ENCODE results near the gene EVL.
"Not testable (repeated sequence)": the region's sequence is repeated elsewhere in the genome, so short reads cannot be mapped to it uniquely, and the experiment has no call there.

EVL gene

DNA sequence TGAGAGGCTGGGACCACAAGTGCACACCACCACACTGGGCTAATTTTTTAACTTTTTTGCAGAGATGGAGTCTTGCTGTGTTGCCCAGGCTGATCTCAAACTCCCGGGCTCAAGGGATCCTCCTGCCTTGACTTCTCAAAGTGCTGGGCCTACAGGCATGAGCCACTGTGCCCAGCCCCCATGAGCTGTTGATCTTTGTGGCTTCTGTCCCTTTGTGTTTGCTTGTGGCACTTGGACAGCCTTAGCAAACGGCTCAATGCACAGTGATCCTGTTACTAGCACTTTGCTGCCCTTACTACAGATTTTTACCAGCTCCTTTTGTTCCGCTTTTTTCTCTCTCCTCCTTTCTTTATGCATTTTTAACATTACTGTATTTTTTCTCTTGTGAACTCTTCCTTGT is 25.3 kb upstream of the EVL start:
- no peak for DNase-seq

DNA sequence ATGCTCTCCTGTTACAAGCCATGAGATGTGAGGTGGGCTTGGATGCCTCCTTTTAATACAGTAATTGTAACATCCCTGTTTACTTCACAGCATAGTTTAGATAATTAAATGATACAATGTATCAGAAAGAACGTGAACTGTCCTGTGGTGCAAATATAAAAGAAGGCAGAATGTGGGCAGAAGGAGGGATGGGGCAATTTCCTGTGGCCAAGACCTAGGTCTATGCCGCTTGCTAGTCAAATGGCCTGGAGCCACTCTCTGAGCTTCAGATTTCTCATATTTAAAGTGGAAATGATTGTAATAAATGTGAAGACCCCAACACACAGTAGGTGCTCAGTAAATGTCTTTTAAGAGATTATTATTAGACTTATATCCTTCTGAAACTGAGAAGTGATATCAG is 24.0 kb upstream of the EVL start:
- DNase-seq = no peak

DNA sequence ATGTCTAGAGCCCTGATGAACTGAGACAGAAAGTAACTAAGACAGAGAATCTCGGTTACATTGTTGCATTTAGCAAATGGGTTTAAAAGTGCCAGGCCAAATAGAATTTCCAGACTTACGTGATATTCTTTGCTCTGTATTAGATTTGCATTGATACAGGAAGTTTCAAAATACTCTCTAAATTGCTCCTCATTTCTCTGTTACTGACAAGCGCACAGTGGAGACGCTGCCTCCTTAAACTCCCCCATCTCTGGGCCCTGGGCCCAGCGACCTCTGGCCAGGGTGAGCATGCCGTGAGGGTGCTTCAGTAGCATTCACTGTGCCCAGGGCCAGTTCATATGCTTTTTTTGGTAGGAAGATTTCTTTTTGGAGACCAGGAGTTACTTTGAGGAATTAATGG is 22.9 kb upstream of the EVL start:
- no peak for DNase-seq

DNA sequence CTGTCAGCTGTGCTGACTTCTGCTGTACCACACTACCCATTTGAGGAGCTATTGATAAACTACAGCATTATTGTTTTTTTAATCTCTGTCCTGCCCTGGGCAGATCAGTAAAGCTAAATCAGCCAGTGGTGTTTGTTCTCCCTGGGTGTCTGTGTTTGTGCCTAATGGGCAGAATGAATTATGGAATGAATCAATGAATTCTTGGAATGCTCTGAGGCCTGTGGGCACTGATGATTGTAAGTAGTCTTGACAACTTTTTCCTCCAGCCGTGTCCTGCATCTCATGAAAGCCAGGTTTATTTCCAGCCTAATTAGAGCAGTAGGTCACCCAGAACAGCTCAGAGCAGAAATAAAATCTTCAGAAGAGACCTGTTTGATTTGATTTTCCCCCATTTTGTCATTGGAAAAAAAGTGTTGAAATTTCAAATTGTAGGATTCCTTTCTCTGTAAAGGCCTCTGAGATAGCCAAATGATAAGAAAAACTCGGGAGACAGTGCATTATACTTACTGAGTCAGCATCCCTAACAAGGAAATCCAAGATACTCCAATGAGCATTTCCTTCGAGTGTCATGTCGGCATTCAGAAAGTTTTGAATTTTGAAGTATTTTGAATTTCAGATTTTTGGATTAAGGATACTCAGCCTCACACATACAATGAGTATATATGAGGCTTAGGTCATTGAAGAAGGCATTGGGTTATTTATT is 19.4 kb upstream of the EVL start:
- DNase-seq = no peak

DNA sequence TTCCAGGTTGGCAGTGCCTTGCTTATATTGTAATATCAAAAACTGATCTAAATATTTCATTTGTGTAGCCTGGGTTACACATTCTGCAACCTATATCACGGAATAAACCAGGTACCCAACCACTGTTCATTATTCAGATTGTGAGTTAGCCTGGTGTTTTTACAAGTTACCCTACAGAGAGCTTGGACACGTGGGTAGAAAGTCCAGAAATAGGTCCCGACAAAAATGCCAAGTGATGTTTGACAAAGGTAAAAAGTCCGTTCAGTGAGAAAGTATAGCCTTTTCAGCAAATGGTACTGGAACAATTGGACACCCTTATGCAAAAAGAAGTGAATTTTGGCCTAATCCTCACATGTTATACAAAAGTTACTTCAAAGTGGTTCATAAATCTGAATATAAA is 17.6 kb upstream of the EVL start:
- no peak for DNase-seq

DNA sequence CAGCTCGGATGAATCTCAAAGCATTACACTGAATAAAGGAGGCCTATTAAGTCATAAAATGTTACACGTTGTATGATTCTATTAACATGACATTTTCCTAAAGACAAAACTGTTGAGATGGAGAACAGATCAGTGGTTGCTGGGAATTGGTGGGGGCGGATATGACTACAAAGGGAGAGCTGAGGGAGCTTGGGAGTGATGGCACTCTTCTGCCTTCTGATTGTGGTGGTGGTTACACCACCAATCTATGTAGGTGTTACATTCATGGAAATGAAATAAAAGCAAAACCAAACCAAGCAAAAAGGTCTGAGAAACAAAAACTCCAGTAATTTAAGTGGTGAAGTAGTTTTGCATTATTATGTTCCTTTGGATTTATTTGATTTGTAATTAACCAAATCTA is 16.4 kb upstream of the EVL start:
- no peak for DNase-seq

DNA sequence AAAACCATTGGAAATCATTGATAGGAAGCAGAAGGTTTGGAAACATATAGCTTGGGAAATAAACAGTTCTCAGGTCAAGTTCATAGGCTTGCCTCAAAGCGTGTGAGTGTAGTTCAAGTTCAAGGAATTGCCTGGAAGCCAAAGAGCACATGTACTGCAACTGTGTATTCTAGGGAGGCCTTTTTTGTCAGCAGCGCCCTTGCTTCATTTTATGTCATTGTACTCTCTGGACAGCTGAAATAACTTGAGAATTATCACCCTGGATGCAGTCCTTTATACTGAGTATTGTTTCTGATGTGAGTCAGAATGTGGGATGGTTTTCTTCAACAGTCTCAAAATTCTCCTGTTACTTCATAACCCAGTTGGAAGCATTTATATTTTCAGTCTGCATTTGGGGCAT is 16.0 kb upstream of the EVL start:
- no peak for DNase-seq

DNA sequence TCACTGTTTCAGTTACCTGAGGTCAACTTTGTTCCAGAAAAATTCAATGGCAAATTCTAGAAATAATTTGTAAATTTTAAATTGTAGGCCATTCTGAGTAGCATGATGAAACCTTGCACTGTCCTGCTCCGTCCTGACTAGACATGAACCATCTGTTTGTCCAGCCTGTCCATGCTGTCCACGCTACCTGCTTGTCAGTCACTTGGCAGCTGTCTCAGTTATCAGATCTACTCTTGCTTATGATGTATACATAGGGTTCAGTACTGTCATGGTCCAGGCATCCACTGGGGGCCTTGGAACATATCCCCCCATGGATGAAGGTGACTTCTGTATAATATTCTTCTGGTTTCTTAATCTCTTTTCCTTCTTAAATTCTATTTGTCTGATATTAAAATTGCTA is 14.1 kb upstream of the EVL start:
- DNase-seq = no peak

DNA sequence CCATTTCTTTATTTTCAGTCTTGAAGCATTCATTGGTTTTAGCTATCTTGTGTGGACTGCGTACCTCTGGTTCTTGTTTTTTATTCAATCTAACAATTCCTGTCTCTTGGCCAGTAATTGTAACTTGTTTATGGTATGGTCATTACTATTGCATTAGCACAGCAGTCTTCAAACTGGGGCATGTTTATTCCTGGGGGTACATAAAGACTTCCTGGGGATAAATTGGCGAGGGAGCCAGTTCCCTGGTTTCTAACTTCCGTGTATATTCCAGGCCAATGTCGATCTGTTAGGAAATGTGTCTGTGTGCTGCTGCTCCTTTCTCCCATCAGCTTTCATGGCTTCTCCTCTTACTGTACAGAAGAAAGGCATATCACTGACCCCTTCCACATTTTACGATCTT is 13.7 kb upstream of the EVL start:
- DNase-seq = no peak

DNA sequence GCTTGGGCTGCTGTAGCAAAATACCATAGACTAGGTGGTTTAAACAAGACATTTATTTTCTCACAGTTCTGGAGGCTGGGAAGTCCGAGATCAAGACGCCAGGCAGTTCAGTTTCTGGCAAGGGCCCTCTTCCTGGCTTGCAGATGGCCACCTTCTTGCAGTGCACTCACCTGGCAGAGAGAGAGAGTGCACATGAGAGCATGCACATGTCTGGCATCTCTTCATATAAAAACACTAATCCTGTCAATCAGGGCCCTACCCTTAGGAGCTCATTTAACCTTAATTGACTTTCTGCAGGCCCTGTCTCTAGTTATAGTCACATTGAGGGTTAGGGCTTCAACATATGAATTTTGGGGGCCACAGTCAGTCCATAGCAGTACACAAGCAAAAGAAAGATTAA is 12.4 kb upstream of the EVL start:
- no peak for DNase-seq

DNA sequence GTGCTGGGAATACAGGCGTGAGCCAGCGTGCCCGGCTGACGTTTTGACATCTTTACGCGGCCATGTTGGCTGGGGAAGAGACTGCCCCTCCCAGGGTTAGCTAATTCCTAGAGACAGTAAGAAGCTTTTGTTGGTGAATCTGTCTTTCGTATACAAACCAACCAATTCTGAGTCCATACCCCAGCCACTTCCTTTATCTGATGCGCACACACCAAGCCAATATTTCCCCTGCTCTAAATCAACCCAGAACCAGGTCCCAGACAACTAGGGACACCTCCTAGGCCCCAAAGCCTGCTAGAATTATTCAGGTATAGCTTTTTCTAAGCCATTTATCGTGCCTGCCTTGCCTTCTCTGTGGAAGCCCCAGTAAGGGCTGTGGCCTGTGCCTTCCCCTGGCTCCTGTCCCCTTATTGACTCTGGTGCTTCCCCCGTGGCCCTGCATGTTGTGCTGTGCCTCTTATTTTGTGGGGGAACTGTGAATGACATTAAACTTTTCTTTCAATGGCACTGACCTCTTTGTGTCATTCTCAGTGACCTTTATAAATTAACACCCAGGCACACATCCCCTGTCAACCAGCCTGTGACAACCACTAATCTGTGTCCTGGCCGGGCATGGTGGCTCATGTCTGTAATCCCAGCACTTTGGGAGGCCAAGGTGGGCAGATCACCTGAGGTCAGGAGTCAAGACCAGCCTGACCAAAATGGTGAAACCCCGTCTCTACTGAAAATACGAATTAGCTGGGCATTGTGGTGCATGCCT is 10.7 kb upstream of the EVL start:
- DNase-seq = no peak

DNA sequence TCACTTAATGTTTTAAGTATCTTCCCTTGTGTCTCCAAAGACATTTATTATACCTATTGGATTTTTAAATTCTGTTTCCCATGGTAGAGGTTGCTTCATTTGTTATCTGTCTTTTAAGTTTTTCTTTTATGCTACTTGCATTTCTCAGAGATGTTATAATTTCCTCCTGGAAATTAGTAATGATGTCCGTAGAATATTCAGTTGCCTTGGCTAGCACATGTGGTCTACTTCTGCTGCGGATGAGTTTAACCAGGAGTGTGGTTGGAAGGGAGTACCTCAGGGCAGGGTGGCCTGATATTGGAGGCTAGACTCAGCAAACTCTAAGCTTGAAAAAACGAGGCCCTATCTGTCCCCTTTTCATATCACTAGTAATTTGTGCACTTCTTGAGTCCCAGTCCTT is 8.8 kb upstream of the EVL start:
- DNase-seq = no peak

DNA sequence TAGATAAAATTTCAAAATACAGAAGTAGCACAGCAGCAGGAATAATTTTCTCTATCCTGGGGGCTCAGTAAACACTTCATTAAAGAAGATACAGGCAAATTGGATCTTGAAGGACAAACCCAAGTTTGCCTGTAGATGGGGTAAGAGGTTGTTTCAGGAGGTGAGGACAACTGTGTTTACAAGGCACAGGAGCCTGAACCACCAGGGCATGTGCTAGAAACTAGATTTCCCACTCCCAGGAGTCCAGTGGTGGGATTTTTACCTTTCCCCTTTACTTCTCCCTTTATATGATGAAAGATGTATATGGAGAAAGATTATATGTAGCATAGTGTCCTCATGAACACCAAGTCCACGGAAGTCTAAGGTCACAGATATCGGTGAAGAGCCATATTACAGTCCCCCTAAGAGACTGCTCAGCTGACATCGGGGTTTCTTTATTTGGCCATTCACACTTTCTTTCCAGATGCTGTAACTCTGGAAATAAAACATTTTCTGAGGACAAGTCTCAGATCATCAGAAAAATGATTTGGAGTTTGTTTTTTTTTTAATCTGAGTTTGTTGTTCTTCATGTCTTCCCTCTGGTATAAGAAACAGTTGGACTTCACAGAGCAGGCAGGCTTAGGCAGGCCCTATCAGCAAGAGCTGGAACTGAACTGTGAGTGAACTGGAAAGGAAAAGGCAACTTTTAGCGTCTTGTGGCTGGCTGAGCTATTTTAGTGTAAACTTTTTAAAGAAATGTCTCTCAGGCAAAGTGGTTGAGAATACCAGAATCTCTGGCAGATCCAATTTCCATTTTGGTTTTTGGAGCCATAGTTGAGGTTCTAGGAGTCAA is 8.0 kb upstream of the EVL start:
- no peak for DNase-seq

DNA sequence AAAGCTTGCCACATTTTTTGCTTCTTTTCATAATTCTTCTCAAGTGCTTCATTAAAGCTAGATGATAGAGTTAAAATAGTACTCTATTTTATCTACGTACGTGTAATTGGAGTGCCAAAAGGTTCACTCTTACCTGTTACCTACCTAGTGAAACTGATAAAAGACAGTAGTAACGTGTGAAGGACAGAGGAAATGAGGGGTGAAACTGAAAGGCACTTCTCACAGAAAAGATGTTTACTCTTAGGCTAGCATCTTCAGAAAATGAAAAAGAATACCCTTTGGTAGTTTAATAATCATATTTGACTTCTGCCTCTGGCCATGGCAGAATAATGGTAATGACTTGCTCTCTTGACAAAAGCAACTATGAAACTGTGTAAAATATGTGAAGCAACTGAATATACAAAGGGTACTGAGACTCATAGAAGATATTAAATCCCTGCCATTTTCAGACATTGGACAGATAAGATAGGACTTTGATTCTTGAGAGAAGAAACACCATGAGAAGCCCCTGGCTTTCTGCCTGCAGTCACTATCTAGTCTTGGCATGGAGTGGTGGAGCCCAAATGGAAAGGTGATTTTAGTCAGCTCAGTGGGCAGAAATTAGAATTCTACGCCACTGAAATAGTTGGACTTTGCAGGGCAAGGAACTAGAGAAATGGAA is 6.3 kb upstream of the EVL start:
- no peak for DNase-seq

DNA sequence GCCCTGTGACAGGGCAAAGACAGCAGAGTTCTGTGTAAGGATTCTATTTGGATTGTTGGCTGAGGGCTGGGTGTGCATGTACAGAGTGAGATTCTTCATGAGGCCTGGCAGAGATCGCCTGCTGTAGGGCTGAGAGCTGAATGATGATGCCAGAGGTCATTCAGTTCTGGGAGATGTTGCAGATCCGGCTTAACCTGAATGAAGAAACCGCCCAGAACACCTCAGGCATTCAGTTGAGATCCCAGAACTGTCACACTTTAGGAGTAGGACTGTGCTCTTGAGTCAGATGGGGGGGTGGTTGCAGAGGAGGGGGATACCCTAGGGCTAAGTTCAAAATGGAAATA is 5.8 kb upstream of the EVL start:
- DNase-seq = no peak

DNA sequence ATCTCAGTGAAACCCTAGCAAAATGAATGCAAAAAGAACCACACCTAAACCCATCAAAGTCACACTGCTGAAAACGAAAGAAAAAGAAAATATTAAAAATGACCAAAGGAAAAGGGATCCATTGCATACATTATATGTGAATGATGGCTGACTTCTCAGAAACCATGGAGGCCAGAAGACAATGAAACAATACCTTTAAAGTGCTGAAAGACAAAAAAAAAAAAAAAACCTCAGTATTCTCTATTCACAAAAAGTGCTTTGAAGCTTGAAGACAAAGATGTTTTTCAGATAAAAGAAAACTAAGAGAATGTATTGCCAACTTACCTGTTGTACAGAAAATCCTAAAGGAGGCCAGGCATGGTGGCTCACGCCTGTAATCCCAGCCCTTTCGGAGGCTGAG is 4.5 kb upstream of the EVL start:
- no peak for DNase-seq

DNA sequence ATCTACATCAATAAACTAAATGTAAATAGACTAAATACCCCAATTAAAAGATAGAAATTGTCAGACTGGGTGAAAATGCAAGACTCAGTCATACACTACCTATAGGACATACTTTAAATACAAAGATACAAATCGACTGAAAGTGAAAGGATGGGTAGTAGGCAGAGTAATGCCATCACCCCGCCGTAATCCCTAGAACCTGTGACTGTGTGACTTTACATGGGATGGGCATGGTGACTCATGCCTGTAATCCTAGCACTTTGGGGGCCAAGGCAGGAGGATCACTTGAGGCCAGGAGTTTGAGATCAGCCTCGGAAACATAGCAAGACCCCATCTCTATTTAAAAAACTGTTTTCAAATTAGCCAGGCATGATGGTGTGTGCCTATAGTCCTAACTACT is 2.6 kb upstream of the EVL start:
- DNase-seq = no peak

DNA sequence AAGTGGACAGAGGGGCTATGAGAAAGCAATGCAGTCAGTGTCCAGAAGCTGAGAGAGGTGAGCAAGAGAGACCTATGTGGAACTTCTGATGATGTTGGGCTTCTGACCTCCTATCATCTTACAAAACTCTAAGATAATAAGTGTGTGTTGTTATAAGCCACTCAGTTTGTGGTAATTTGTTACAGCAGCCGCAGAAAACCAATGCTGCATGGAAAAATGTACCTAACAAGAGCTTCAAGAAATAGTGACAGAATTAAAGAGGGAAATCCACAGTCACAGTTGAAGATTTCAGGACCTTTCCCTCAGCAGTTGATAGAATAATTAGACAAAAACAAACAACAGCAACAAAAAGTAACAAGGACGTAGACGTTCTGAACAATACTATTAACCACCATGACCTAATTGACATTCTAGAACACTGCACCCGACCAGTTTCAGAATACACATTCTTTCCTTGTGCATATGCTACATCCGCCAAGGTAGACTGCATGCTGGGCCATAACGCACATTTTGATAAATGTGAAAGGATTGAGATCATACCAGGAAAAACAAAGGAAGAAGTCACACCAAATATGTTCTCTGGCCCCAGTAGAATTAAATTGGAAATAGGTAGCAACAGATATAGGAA is 1.8 kb upstream of the EVL start:
- no peak for DNase-seq

DNA sequence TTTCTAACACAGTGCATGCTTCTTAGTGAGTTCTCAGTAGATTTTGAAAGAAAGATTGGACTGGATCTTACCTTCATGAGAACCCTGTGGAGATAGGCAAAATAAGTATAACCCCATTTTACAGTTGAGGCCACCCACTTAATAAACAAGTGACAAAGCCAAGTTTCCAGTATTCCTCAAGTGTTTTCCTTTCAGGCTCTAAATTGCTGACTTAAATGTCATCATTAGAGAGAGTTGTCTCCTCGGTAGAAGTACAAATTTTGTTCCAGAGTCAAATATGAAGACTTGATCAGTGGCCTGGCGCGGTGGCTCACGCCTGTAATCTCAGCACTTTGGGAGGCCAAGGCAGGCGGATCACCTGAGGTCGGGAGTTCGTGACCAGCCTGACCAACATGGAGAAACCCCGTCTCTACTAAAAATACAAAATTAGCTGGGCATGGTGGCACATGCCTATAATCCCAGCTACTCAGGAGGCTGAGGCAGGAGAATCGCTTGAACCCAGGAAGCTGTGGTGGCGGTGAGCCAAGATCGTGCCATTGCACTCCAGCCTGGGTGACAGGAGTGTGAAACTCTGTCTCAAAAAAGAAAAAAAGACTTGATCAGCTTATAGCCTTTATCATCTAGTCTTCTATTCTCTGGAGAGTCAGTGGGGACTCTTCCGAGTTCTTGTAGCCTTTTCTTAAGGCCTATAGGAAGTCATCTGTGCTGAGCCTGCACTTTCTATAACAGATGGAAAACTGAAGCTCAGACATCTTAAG is 708 bp upstream of the EVL start:
- DNase-seq = not testable (repeated sequence)

DNA sequence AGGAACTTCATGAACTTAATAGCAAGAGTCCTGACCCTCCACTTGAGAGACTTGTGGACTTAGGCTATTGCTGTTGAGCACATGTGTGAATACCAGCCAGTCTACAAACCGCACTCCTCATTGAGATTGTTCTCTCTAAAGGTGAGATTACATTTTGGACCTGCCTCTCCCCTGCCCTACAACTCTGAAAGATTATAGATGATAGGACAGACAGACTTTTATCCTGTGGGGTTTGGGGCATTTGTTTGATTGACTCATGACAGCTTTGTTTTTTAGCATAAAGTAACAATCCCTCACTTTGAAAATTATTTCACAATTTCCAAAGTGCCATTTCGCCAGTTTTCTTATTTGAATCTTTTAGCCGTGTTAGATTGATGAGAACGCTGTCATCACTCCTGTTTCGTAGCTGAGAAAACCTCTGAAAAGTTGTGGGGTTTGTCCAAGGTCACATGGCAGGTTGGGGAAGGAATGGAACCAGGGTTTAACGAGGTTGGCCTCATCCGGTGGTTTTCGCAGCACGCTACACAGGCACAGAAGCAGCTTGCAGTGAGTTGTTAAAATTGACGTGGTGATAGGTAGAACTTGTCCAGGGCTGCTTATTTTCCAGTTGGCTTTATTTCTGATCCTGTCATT is 836 bp downstream of the EVL start:
- DNase-seq = no peak

DNA sequence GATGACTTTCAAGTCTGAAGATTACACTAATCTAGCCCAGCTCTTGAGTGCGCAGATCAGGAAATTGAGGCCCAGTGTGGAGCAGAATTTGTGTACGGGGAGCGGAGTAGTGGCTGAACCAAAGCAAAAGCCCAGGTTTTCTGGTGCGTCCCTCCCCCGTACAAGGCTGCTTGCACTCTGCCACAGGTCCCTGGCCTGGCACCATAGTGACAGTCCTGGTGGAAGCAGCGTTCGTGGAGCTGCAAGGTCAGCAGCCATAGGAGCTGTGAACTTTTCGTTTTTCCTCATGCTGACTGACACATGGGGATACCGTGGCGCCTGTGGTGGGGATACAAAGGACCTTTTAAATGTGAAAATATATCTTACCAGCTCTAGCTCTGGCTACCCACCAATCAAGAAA is 1.7 kb downstream of the EVL start:
- no peak for DNase-seq

DNA sequence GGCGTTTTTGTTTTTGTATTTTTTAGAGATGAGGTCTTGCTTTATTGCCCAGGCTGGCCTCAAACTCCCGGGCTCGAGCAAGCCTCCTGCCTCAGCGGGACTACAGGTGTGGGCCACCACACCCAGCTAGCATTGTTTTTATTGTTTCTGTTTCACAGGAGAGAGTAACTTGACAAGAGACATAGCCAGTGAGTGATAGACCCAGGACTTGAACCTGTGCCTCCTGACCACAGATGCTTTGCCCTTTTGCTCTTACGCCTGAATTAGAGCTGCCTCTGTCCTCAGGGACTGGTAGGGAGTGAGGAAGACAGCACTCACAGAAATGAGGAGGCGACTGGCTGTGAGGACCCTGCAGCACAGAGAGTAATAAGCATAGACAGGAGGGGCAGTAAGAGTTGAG is 2.3 kb downstream of the EVL start:
- no peak for DNase-seq
